HepG2 (cell line): Measurements from ENCODE around the gene EIF6. TPM values are rescaled to one million over a fixed set of nuclear protein-coding genes. Genes with fewer than 3 reads are reported as not detected.

Experiments used
- BRCA1 ChIP-seq: sonication (generic); formaldehyde crosslinking; IDR thresholded peaks from 2 replicates; pipeline ENCODE4 v1.4.0; 2020; ENCODE audit warnings: missing genetic modification reagents
- ELF3 ChIP-seq: IDR thresholded peaks from 2 replicates; pipeline ENCODE4 v1.6.1; 2016; ENCODE audit warnings: missing genetic modification reagents, missing compliant biosample characterization
- EP300 ChIP-seq, 3 experiments: sonication (generic) in 1 of 3; formaldehyde crosslinking in 1 of 3; IDR thresholded peaks; 2 replicates each; pipeline versions ENCODE4 v1.5.1 to v1.6.1; 2011 to 2020; ENCODE audit warnings: low read depth in 2 of 3, low read length in 2 of 3, borderline replicate concordance in 1 of 3, improper control_type of control experiment in 1 of 3, mild to moderate bottlenecking in 1 of 3, missing genetic modification reagents in 1 of 3, moderate library complexity in 1 of 3
- KDM5A ChIP-seq: fragments of 200-600 bp; sonication (generic); IDR thresholded peaks from 2 replicates; pipeline ENCODE4 v1.7.0; 2018; ENCODE audit warnings: antibody characterized with exemption, mild to moderate bottlenecking, low read length, borderline replicate concordance
- MEIS1 ChIP-seq: sonication (generic); formaldehyde crosslinking; IDR thresholded peaks from 2 replicates; pipeline ENCODE4 v1.9.0; 2021; ENCODE audit warnings: mild to moderate bottlenecking, missing genetic modification reagents, moderate library complexity, borderline replicate concordance
- NFAT5 ChIP-seq: sonication (generic); formaldehyde crosslinking; IDR thresholded peaks from 2 replicates; pipeline ENCODE4 v1.4.0; 2020; ENCODE audit warnings: missing genetic modification reagents
- RCOR2 ChIP-seq: IDR thresholded peaks from 2 replicates; pipeline ENCODE4 v1.6.1; 2016; ENCODE audit warnings: missing biosample characterization, missing genetic modification reagents
- SMAD9 ChIP-seq: sonication (generic); formaldehyde crosslinking; IDR thresholded peaks from 2 replicates; pipeline ENCODE4 v1.5.1; 2020; ENCODE audit warnings: mild to moderate bottlenecking, missing genetic modification reagents
- SPEN ChIP-seq: sonication (generic); formaldehyde crosslinking; IDR thresholded peaks from 2 replicates; pipeline ENCODE4 v1.5.1; 2020; ENCODE audit warnings: low read depth, mild to moderate bottlenecking, missing genetic modification reagents
- TEAD3 ChIP-seq: optimal IDR thresholded peaks from 2 replicates; pipeline ENCODE3; 2016; ENCODE audit warnings: borderline replicate concordance
- TGIF2 ChIP-seq: IDR thresholded peaks from 2 replicates; pipeline ENCODE4 v1.6.1; 2016; ENCODE audit warnings: control low read depth, missing compliant biosample characterization
- YEATS4 ChIP-seq: sonication (generic); formaldehyde crosslinking; IDR thresholded peaks from 2 replicates; pipeline ENCODE4 v1.4.0; 2020; ENCODE audit warnings: missing genetic modification reagents, borderline replicate concordance
- ZBTB38 ChIP-seq: sonication (generic); formaldehyde crosslinking; IDR thresholded peaks from 2 replicates; pipeline ENCODE4 v1.5.1; 2020; ENCODE audit warnings: mild to moderate bottlenecking, missing genetic modification reagents
- ZFY ChIP-seq: sonication (generic); formaldehyde crosslinking; IDR thresholded peaks from 2 replicates; pipeline ENCODE4 v1.4.0; 2020; ENCODE audit warnings: missing genetic modification reagents
- ZNF124 ChIP-seq: sonication (generic); formaldehyde crosslinking; IDR thresholded peaks from 2 replicates; pipeline ENCODE4 v1.4.0; 2020; ENCODE audit warnings: missing genetic modification reagents
- ZNF3 ChIP-seq: IDR thresholded peaks from 2 replicates; pipeline ENCODE4 v1.7.0; 2017; ENCODE audit warnings: inconsistent platforms
- ZNF547 ChIP-seq: sonication (generic); formaldehyde crosslinking; IDR thresholded peaks from 2 replicates; pipeline ENCODE4 v1.5.1; 2020; ENCODE audit warnings: mild to moderate bottlenecking, missing genetic modification reagents
- ZNF549 ChIP-seq: sonication (generic); formaldehyde crosslinking; IDR thresholded peaks from 2 replicates; pipeline ENCODE4 v1.5.0; 2020; ENCODE audit warnings: missing genetic modification reagents
- ZNF550 ChIP-seq: sonication (generic); formaldehyde crosslinking; IDR thresholded peaks from 2 replicates; pipeline ENCODE4 v1.4.0; 2020; ENCODE audit warnings: mild to moderate bottlenecking, missing genetic modification reagents, borderline replicate concordance
- ZNF629 ChIP-seq: sonication (generic); formaldehyde crosslinking; conservative IDR thresholded peaks from 2 replicates; pipeline ENCODE4 v1.5.0; 2020; ENCODE audit warnings: missing genetic modification reagents
- polyA plus RNA-seq, 8 experiments: library from polyadenylated mRNA; depleted of rRNA in 3 of 8; stranded (reverse) in 7 of 8; unstranded in 1 of 8; fragments of >200 nt; fragmentation: Illumina TruSeq in 4 of 8; extraction: Trizol in 4 of 8; gene quantifications; 2 replicates each; pipeline versions ENCODE4 v1.2.1 to v1.2.3, GENCODE V29; 2011 to 2016; ENCODE audit warnings: low read depth in 4 of 8, missing spikeins in 1 of 8, mixed read lengths in 1 of 8; ENCODE audit not compliant: insufficient read depth in 1 of 8
- total RNA-seq, 5 experiments: library from RNA; depleted of rRNA; stranded (reverse); fragments of >200 nt; fragmentation: Illumina TruSeq; extraction: Trizol; gene quantifications; 2 replicates each; pipeline ENCODE4 v1.2.3, GENCODE V29; 2016; ENCODE audit warnings: low read depth in 1 of 5
- TF ChIP-seq, protein P1 (sequence below): sonication (generic); formaldehyde crosslinking; IDR thresholded peaks from 2 replicates; pipeline ENCODE4 v1.4.0; 2020; ENCODE audit warnings: mild to moderate bottlenecking, missing genetic modification reagents
- TF ChIP-seq, protein P2 (sequence below): sonication (generic); formaldehyde crosslinking; IDR thresholded peaks from 2 replicates; pipeline ENCODE4 v1.5.0; 2020; ENCODE audit warnings: missing genetic modification reagents

The EIF6 gene
- total and polyA plus RNA-seq, 2 of the 13 experiments (the other 11 are each of a cell fraction or from before 2014, with no cell fraction given) = 462 to 466 TPM

GRCh38 chr20:35329435-35330139, 45.0 kb upstream of the EIF6 start (continued):
- TF ChIP-seq, protein P1, sequence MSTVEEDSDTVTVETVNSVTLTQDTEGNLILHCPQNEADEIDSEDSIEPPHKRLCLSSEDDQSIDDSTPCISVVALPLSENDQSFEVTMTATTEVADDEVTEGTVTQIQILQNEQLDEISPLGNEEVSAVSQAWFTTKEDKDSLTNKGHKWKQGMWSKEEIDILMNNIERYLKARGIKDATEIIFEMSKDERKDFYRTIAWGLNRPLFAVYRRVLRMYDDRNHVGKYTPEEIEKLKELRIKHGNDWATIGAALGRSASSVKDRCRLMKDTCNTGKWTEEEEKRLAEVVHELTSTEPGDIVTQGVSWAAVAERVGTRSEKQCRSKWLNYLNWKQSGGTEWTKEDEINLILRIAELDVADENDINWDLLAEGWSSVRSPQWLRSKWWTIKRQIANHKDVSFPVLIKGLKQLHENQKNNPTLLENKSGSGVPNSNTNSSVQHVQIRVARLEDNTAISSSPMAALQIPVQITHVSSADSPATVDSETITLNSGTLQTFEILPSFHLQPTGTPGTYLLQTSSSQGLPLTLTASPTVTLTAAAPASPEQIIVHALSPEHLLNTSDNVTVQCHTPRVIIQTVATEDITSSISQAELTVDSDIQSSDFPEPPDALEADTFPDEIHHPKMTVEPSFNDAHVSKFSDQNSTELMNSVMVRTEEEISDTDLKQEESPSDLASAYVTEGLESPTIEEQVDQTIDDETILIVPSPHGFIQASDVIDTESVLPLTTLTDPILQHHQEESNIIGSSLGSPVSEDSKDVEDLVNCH (CRISPR knock-in tag) = no peak
- TF ChIP-seq MEIS1 (0 out of 2 replicates have a peak, but pooled peaks have one; percentile 15), EP300 (IDR thresholded peaks at IDR 0.05; ENCODE audit: low read depth in 2 of 2, low read length in 2 of 2) (0 out of 4 replicates have a peak, but pooled peaks of 1 of the 2 experiments have one; percentile 3), EP300 (CRISPR knock-in tag; IDR thresholded peaks at IDR 0.05; ENCODE audit: borderline replicate concordance) (no peak), YEATS4 (no peak), SMAD9 (0 out of 2 replicates have a peak, but pooled peaks have one; percentile 24), ZNF547 (CRISPR knock-in tag) (no peak), ZBTB38 (CRISPR knock-in tag) (no peak), ZFY (CRISPR knock-in tag) (no peak; the same call in 1 of the 2 replicates), ELF3 (CRISPR knock-in tag) (peak; percentile 43; the same call in 1 of the 2 replicates), NFAT5 (0 out of 2 replicates have a peak, but pooled peaks have one; percentile 53), KDM5A (no peak), BRCA1 (CRISPR knock-in tag) (no peak), ZNF124 (CRISPR knock-in tag) (peak; percentile 61; the same call in 1 of the 2 replicates), ZNF549 (no peak), SPEN (no peak), ZNF3 (CRISPR knock-in tag) (no peak), ZNF629 (no peak), ZNF550 (CRISPR knock-in tag) (no peak), RCOR2 (0 out of 2 replicates have a peak, but pooled peaks have one; percentile 20), TGIF2 (CRISPR knock-in tag) (0 out of 2 replicates have a peak, but pooled peaks have one; percentile 23), TEAD3 (CRISPR knock-in tag) (peak; percentile 53)
- TF ChIP-seq, protein P2, sequence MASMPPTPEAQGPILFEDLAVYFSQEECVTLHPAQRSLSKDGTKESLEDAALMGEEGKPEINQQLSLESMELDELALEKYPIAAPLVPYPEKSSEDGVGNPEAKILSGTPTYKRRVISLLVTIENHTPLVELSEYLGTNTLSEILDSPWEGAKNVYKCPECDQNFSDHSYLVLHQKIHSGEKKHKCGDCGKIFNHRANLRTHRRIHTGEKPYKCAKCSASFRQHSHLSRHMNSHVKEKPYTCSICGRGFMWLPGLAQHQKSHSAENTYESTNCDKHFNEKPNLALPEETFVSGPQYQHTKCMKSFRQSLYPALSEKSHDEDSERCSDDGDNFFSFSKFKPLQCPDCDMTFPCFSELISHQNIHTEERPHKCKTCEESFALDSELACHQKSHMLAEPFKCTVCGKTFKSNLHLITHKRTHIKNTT = 0 out of 2 replicates have a peak, but pooled peaks have one; percentile 61
